Lung (tissue), 12 donors: ENCODE data around the gene ERGIC1. TPM values are rescaled to one million over a fixed set of nuclear protein-coding genes. Genes with fewer than 3 reads are reported as not detected.

Experiments
- ATAC-seq: fragments of 200-7000 bp; cut with Tn5 transposase; one replicate; pipeline ENCODE4 v1.9.1; 2020; ENCODE audit warnings: moderate number of reproducible peaks; ENCODE audit not compliant: insufficient read depth, low FRiP score
- DNase-seq, 3 donors: peaks; one replicate each; pipeline ENCODE4 v3.0.0-alpha.2; 2013 to 2017
- H3K27ac ChIP-seq, 2 donors: one replicate each; pipeline ENCODE4 v1.5.1; 2013; ENCODE audit warnings: mild to moderate bottlenecking in 2 of 2, moderate library complexity in 2 of 2, control low read depth in 1 of 2, inconsistent platforms in 1 of 2, low read depth in 1 of 2, low read length in 1 of 2
- H3K27me3 ChIP-seq, 3 donors: one replicate each; pipeline ENCODE4 v1.5.1; 2013; ENCODE audit warnings: low read length in 2 of 3; ENCODE audit not compliant: control insufficient read depth in 3 of 3, insufficient read depth in 3 of 3
- H3K36me3 ChIP-seq, 4 donors: one replicate each; pipeline ENCODE4 v1.5.1; 2013; ENCODE audit warnings: low read length in 4 of 4, mild to moderate bottlenecking in 1 of 4, moderate library complexity in 1 of 4; ENCODE audit not compliant: control insufficient read depth in 4 of 4, insufficient read depth in 4 of 4
- H3K4me1 ChIP-seq, 5 donors: one replicate each; pipeline ENCODE4 v1.5.1; 2013; ENCODE audit warnings: low read length in 5 of 5, mild to moderate bottlenecking in 2 of 5, moderate library complexity in 1 of 5; ENCODE audit not compliant: control insufficient read depth in 5 of 5, insufficient read depth in 5 of 5
- H3K4me3 ChIP-seq: one replicate; pipeline ENCODE4 v1.5.1; 2013; ENCODE audit warnings: mild to moderate bottlenecking, control low read depth, moderate library complexity
- H3K9ac ChIP-seq, 2 donors: one replicate each; pipeline ENCODE4 v1.5.1; 2013; ENCODE audit warnings: low read length in 2 of 2, control low read depth in 1 of 2; ENCODE audit not compliant: insufficient read depth in 1 of 2
- H3K9me3 ChIP-seq, 4 donors: one replicate each; pipeline ENCODE4 v1.5.1; 2013; ENCODE audit warnings: low read length in 3 of 4, mild to moderate bottlenecking in 1 of 4, moderate library complexity in 1 of 4; ENCODE audit not compliant: control insufficient read depth in 4 of 4, insufficient read depth in 3 of 4
- CTCF ChIP-seq: IDR thresholded peaks from 2 replicates; pipeline ENCODE4 v1.5.1; 2012; ENCODE audit warnings: mild to moderate bottlenecking; ENCODE audit errors: control extremely low read depth, extremely low read depth
- WGBS, 2 donors: extraction: QIAGEN DNeasy Blood & Tissue Kit; methylation state at CpG; one replicate each; pipeline ENCODE4 v1.1.7; 2013; 5-methylcytosine and 5-hydroxymethylcytosine counted together
- polyA plus RNA-seq, 2 donors: library from polyadenylated mRNA; stranded (reverse); fragments of 200-250 nt; gene quantifications; one replicate each; pipeline ENCODE4 v1.2.1, GENCODE V29; 2013
- total RNA-seq, 2 donors: library from RNA; depleted of rRNA in 1 of 2; stranded (reverse); fragments of >200 nt in 1 of 2; gene quantifications; one replicate each; pipeline ENCODE4 v1.2.1, GENCODE V29; 2014 to 2021
- donor health status: control.
- donor health status: control.
- donor health status: Bipolar disorder and iron deficiency.
- donor health status: healthy.
- donor health status: DM: yes; HTN: yes; CAD: no.

ERGIC1 gene
- total and polyA plus RNA-seq, 4 donors, result 62.2 to 215 (median 163) TPM

- no peak overlapping the region for H3K27ac ChIP-seq
- 93% methylated on average over 10 of the region's 10 CpGs for WGBS, 2 donors
- DNase-seq (no peak), ATAC-seq (no peak)
- no peaks in the 10 kb centered on the region for H3K9me3 ChIP-seq
- no peaks in the 10 kb centered on the region for H3K27me3 ChIP-seq
- no peak for TF ChIP-seq CTCF
- H3K36me3 ChIP-seq, result no peaks in the 10 kb centered on the region
- H3K9ac ChIP-seq, result no peak overlapping the region
- H3K4me3 ChIP-seq, result no peak overlapping the region
- peaks cover 4 to 25% (median 19%) of the 10 kb centered on the region in 5 donors for H3K4me1 ChIP-seq
Observed at GRCh38 chr5:172791726-172792445, 42.2 kb upstream of the ERGIC1 start.

GRCh38 chr5:172792701-172793570 is 41.1 kb upstream of the ERGIC1 start:
- WGBS, 2 donors, result 85 to 88% methylated on average over 13 of the region's 13 CpGs
- Histone ChIP-seq H3K27ac (no peak overlapping the region), H3K4me1 (peaks cover 4 to 31% (median 19%) of the 10 kb centered on the region in 5 donors), H3K36me3 (no peaks in the 10 kb centered on the region), H3K9ac (no peak overlapping the region), H3K4me3 (no peak overlapping the region), H3K27me3 (no peaks in the 10 kb centered on the region), H3K9me3 (no peaks in the 10 kb centered on the region)
- ATAC-seq (no peak), DNase-seq (no peak)
- TF ChIP-seq CTCF, result no peak

- H3K9ac ChIP-seq, result no peak overlapping the region
Observed at GRCh38 chr5:172793577-172794488, 40.2 kb upstream of the ERGIC1 start.

More at GRCh38 chr5:172793577-172794488, 40.2 kb upstream of the ERGIC1 start:
- Histone ChIP-seq H3K9me3 (no peaks in the 10 kb centered on the region), H3K27ac (peak overlapping the region; percentile 30 to 64), H3K4me3 (no peak overlapping the region), H3K4me1 (peaks cover 2 to 31% (median 24%) of the 10 kb centered on the region in 5 donors), H3K27me3 (no peaks in the 10 kb centered on the region), H3K36me3 (no peaks in the 10 kb centered on the region)
- ATAC-seq, result no peak
- no peak for TF ChIP-seq CTCF
- WGBS, 2 donors, result 78 to 83% methylated on average over 17 of the region's 17 CpGs
- DNase-seq, result no peak
